ENCODE measurements around the gene RBL2.

DNA sequence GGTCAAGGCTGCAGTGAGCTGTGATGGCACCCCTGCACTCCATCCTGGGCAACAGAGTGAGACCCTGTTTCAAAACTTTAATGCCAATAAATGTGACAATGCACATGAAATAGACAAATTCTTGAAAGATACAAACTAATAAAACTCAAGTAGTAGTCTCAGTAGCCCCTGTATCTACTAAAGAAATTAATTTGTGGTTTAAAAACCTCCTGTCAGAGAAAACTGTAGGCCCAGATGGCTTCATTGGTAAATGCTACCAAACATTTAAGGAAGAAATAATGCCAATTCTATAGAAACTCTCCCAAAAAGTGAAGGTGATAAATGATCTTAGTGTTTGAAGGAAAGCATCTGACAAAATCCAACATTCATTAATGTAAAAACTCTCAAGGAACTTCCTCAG, 52.0 kb downstream of the RBL2 start:
- TF ChIP-seq POLR2AphosphoS5 (IDR thresholded peaks at IDR 0.05): no peak
- no peak for TF ChIP-seq POLR2A (IDR thresholded peaks at IDR 0.05)
